HFF-Myc (cell line): ENCODE data around the gene LRCH1.

ENCODE experiments used
- DNase-seq: peaks from one replicate; pipeline ENCODE4 v3.0.0-alpha.2; 2011; ENCODE audit warnings: low read depth; ENCODE audit errors: extremely low read depth
- H3K4me3 ChIP-seq: replicated peaks from 2 replicates; pipeline ENCODE4 v1.5.1; 2011; ENCODE audit warnings: low read depth, mild to moderate bottlenecking, control low read depth, low read length
- CTCF ChIP-seq: IDR thresholded peaks from 2 replicates; pipeline ENCODE4 v1.5.1; 2012; ENCODE audit warnings: mild to moderate bottlenecking, low read depth, low read length, control low read depth; ENCODE audit errors: missing control alignments

LRCH1 gene

DNA sequence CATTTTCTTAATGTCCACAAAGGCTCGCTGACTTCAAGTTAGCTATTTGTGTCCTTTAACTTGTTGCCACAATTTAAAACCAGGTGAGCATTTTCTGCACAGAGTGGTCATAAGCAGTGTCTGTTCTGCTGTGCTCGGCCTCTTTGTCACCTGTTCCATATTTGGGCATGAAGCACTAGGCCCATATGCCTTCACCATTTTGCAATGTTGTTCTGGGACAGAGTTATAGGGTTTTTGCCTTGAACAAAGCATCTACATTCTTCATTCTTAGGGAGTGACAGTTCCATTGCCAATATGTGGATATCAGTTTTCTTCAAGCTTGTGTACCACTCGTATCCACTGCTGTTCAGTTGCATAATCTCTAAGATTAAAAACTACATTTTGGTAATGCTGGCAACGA lies 56.1 kb downstream of the LRCH1 start:
- no peak for DNase-seq
- no peak for TF ChIP-seq CTCF
- H3K4me3 ChIP-seq, result no peak overlapping the region

GRCh38 chr13:46609726-46610125 lies 56.8 kb downstream of the LRCH1 start:
- TF ChIP-seq CTCF, result no peak

DNA sequence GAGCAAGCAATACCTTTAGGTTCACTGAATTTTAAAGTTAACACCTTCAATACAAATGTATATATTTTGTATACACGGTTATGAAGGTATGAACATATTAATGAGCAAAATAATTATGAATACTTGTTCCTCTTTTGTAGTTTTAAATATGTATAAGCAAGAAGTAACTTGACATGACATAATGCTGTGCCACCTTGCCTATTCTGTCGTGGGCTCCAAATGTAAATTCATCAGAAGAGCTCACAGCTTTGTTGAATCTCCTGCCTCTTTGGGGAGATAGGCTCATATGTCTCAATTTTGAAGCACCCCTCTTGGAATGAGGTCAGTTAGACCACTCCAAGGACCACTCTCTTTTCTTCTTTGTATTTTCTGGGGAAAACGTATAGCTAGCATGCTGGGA lies 59.3 kb downstream of the LRCH1 start:
- no peak for TF ChIP-seq CTCF
- no peak for DNase-seq
- no peak overlapping the region for H3K4me3 ChIP-seq

More at GRCh38 chr13:46609726-46610125, 56.8 kb downstream of the LRCH1 start:
- H3K4me3 ChIP-seq, result no peak overlapping the region
- DNase-seq, result no peak

- TF ChIP-seq CTCF, result no peak
- no peak overlapping the region for H3K4me3 ChIP-seq
- no peak for DNase-seq
These were observed 60.6 kb downstream of the LRCH1 start for GRCh38 chr13:46613409-46614049.

DNA sequence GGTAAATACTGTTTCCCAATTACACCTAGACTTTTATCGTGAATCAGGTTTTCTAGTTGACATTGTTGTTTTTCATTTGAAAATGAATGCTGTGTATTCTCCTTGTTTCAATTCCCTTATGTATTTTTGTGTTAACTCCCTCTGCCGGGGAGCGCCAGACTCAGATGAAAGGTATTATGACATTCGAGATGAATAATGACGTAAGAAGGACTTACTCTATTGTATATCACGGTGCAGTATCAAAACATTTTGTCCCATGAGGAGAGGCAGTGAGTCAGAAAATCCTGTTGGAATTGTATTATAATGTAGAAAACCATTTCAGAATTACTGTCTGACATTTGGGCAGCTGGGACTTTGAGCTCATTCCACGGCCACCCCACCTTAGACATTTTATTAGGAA lies 61.6 kb downstream of the LRCH1 start:
- no peak for DNase-seq
- H3K4me3 ChIP-seq, result no peak overlapping the region
- TF ChIP-seq CTCF, result no peak

- DNase-seq, result no peak
- TF ChIP-seq CTCF, result no peak
- H3K4me3 ChIP-seq, result no peak overlapping the region; the same call in 1 of the 2 replicates
These were observed 63.0 kb downstream of the LRCH1 start for GRCh38 chr13:46615888-46616531.

GRCh38 chr13:46617229-46617721 lies 64.3 kb downstream of the LRCH1 start:
- no peak overlapping the region for H3K4me3 ChIP-seq
- TF ChIP-seq CTCF, result no peak
- no peak for DNase-seq
